ENCODE results near the gene MKS1. TPM values are rescaled to one million over a fixed set of nuclear protein-coding genes. Genes with fewer than 3 reads are reported as not detected.

The MKS1 gene
- 12.1 TPM for total RNA-seq (2021; ENCODE audit: unreplicated experiment)
- polyA plus RNA-seq (2012; ENCODE audit: insufficient read length) = 8.9 TPM
- Bru-seq, nascent RNA = percentile 46 among the genes with signal in this experiment
- BruChase-seq, experiment 1, labeled RNA remaining after a 2-hour chase = percentile 54 among the genes with signal in this experiment
- percentile 53 among the genes with signal in this experiment for BruChase-seq, experiment 2, labeled RNA remaining after a 6-hour chase
- long read RNA-seq, transcript MKS1-202 (18 exons, 2,397 nt) = major isoform, 10 of 21 reads
- long read RNA-seq, partial matches to known transcripts = 2 of 21 reads
- long read RNA-seq, other reads (novel, unspliced or antisense) = 8 of 21 reads

DNA sequence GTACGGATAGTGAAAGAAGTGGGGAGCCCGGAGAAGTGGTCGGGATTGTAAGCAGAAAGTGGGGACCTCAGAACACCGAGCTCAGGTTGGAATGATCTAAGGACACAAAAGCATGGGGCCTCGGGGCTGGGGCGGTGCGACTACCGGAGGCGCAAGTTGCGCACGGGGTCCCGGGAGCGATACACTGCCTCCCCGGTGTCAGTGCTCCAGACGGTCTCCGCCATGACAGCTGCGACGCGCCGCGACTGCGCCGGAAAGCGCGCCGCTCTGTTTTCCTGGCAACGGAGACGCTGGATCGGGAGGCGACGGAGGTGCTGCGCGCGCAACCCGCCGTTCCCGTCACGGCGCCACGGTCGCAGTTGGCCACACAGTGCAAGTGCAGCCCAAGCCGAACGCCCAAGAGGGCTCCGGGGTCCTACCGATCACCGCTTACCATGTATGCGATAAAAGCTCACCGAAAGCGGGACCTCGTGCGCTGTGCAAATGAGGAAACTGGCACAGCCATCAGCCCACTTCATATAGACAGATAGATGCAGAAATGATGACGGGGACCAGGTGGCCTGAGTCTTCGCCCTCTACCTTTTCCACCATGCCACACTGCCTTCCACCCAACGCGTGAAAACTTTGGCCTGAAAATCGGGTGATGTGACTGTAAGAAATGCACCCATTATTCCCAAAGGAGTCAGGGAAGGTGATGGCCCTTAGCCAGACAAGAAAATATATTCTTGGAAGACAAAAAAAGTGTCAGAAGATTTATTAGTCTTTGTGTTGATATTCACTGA is at the start of gene MKS1:
Gene MKS1 (minus strand): TSS at position 249 of the 782 bp plus-strand sequence. CDS start 25 bp downstream, at position 224.
- Histone ChIP-seq H3K36me3 (ENCODE audit: control insufficient read depth, insufficient read depth, low read length) (peaks cover 3% of the 10 kb centered on the region; the same call in 1 of the 2 replicates), H3K4me1 (ENCODE audit: control insufficient read depth, insufficient read depth, low read length) (no peaks in the 10 kb centered on the region; the same call in 1 of the 2 replicates), H3K4me3 (ENCODE audit: low read depth in 2 of 2, low read length in 2 of 2) (peak within 1 kb of the TSS; percentile 82 to 92), H3K27me3 (ENCODE audit: control insufficient read depth, insufficient read depth, low read length) (no peaks in the 10 kb centered on the region), H3K27ac (ENCODE audit: low read length) (peak within 1 kb of the TSS; percentile 87), H3K9me3 (ENCODE audit: control insufficient read depth, insufficient read depth, low read depth, low read length) (no peaks in the 10 kb centered on the region)
- ATAC-seq (peak; percentile 100), DNase-seq (ENCODE audit: low read depth, low spot score) (peak; percentile 48)
- no TSS peak for BruUV-seq (replicated peaks)
- ChIA-PET POLR2A (interaction anchor here (0.6 kb wide), 2 partner anchors 80 to 296 kb away, joined by 3 to 7 read pairs; no protein-coding TSS in a partner anchor), CTCF (no interaction called here)
- TF ChIP-seq TCF7L2 (IDR thresholded peaks at IDR 0.05; ENCODE audit: low read depth, low read length) (no peak), POLR2AphosphoS5 (IDR thresholded peaks at IDR 0.05; ENCODE audit: low read depth, low read length) (peak; percentile 75; the same call in 1 of the 2 replicates), SIN3A (IDR thresholded peaks at IDR 0.05; ENCODE audit: borderline replicate concordance, insufficient read depth, low read depth, low read length) (peak; percentile 53; the same call in 1 of the 2 replicates)
- TF ChIP-seq, protein P1, sequence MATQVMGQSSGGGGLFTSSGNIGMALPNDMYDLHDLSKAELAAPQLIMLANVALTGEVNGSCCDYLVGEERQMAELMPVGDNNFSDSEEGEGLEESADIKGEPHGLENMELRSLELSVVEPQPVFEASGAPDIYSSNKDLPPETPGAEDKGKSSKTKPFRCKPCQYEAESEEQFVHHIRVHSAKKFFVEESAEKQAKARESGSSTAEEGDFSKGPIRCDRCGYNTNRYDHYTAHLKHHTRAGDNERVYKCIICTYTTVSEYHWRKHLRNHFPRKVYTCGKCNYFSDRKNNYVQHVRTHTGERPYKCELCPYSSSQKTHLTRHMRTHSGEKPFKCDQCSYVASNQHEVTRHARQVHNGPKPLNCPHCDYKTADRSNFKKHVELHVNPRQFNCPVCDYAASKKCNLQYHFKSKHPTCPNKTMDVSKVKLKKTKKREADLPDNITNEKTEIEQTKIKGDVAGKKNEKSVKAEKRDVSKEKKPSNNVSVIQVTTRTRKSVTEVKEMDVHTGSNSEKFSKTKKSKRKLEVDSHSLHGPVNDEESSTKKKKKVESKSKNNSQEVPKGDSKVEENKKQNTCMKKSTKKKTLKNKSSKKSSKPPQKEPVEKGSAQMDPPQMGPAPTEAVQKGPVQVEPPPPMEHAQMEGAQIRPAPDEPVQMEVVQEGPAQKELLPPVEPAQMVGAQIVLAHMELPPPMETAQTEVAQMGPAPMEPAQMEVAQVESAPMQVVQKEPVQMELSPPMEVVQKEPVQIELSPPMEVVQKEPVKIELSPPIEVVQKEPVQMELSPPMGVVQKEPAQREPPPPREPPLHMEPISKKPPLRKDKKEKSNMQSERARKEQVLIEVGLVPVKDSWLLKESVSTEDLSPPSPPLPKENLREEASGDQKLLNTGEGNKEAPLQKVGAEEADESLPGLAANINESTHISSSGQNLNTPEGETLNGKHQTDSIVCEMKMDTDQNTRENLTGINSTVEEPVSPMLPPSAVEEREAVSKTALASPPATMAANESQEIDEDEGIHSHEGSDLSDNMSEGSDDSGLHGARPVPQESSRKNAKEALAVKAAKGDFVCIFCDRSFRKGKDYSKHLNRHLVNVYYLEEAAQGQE (IDR thresholded peaks at IDR 0.05; ENCODE audit: insufficient read depth in 1 of 2, low read depth in 2 of 2, low read length in 1 of 2) = peak in 1 of 2 experiments; percentile 39; a peak in 1 of 4 replicates
- TF ChIP-seq, protein P2, sequence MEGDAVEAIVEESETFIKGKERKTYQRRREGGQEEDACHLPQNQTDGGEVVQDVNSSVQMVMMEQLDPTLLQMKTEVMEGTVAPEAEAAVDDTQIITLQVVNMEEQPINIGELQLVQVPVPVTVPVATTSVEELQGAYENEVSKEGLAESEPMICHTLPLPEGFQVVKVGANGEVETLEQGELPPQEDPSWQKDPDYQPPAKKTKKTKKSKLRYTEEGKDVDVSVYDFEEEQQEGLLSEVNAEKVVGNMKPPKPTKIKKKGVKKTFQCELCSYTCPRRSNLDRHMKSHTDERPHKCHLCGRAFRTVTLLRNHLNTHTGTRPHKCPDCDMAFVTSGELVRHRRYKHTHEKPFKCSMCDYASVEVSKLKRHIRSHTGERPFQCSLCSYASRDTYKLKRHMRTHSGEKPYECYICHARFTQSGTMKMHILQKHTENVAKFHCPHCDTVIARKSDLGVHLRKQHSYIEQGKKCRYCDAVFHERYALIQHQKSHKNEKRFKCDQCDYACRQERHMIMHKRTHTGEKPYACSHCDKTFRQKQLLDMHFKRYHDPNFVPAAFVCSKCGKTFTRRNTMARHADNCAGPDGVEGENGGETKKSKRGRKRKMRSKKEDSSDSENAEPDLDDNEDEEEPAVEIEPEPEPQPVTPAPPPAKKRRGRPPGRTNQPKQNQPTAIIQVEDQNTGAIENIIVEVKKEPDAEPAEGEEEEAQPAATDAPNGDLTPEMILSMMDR (IDR thresholded peaks at IDR 0.05) = peak; percentile 70
- in situ Hi-C loops (cut with HindIII; ENCODE audit: low pct_unique_long_range_greater_than_20kb, low sequenced_read_pairs) = no loop called here
- intact Hi-C loops (cut with micrococcal nuclease; ENCODE audit: unreplicated experiment) = no loop called here

DNA sequence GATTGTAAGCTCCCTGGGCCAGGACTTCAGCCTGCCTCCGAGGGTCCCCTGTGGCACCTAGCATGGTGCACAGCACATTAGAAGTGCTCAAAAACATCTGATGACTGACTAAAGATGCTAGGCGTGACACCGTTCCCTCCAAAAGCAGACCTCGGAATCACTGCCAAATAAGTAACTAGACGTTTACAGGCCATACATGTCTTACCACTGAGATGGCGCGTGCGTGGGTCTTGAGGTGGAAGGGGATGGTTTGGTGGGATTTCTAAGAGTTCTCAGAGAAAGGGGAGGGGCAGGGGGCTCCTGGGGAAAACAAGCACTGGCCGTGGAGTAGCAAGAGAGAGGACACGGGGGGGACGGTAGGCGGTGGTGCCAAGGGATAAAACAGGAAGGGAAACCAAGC is 49.3 kb upstream of the MKS1 start:
- Histone ChIP-seq H3K9me3 (ENCODE audit: control insufficient read depth, insufficient read depth, low read depth, low read length) (no peaks in the 10 kb centered on the region), H3K27me3 (ENCODE audit: control insufficient read depth, insufficient read depth, low read length) (peaks cover 5% of the 10 kb centered on the region), H3K4me3 (ENCODE audit: low read depth in 2 of 2, low read length in 2 of 2) (no peak overlapping the region), H3K36me3 (ENCODE audit: control insufficient read depth, insufficient read depth, low read length) (no peaks in the 10 kb centered on the region), H3K4me1 (ENCODE audit: control insufficient read depth, insufficient read depth, low read length) (no peaks in the 10 kb centered on the region), H3K27ac (ENCODE audit: low read length) (no peak overlapping the region)
- ChIA-PET POLR2A (no interaction called here), CTCF (no interaction called here)
- no TSS peak for BruUV-seq (replicated peaks)
- intact Hi-C loops (cut with micrococcal nuclease; ENCODE audit: unreplicated experiment) = no loop called here
- in situ Hi-C loops (cut with HindIII; ENCODE audit: low pct_unique_long_range_greater_than_20kb, low sequenced_read_pairs) = no loop called here
- TF ChIP-seq TCF7L2 (IDR thresholded peaks at IDR 0.05; ENCODE audit: low read depth, low read length) = no peak
- TF ChIP-seq, protein P1 (IDR thresholded peaks at IDR 0.05; ENCODE audit: insufficient read depth in 1 of 2, low read depth in 2 of 2, low read length in 1 of 2) = no peak
- TF ChIP-seq SIN3A (IDR thresholded peaks at IDR 0.05; ENCODE audit: borderline replicate concordance, insufficient read depth, low read depth, low read length) = no peak
- TF ChIP-seq, protein P2 (IDR thresholded peaks at IDR 0.05) = no peak
- TF ChIP-seq POLR2AphosphoS5 (IDR thresholded peaks at IDR 0.05; ENCODE audit: low read depth, low read length) = no peak
- no peak for DNase-seq (ENCODE audit: low read depth, low spot score)
- no peak for ATAC-seq
